Activated naive CD4-positive, alpha-beta T cell treated with anti-CD3 and anti-CD28 coated beads, Interleukin-2, amount 10 ng/mL, durations not matched to agents 7 days and 5 days (primary cell): ENCODE data around the gene CHAMP1.
A peak's percentile ranks its signal among the peaks of the same experiment; 100 is the strongest.
"Not testable (repeated sequence)": the region's sequence is repeated elsewhere in the genome, so short reads cannot be mapped to it uniquely, and the experiment has no call there.

ENCODE experiments used
- CTCF ChIA-PET: fragments of 350-600 bp; sonication (Branson Sonifier 250); formaldehyde crosslinking; loops from one replicate; lab custom pipeline; 2021; ENCODE audit warnings: antibody characterized with exemption; lab: Charles Lee
- DNase-seq: peaks from one replicate; pipeline ENCODE4 v3.0.0-alpha.2; 2020
- H3K27ac Mint-ChIP-seq: one replicate; pipeline ENCODE4 v1.8.0; 2021; ENCODE audit warnings: mild to moderate bottlenecking, moderate library complexity, mixed read lengths
- H3K27me3 Mint-ChIP-seq: one replicate; pipeline ENCODE4 v1.8.0; 2021; ENCODE audit warnings: mild to moderate bottlenecking, mixed read lengths
- H3K36me3 Mint-ChIP-seq: one replicate; pipeline ENCODE4 v1.8.0; 2021; ENCODE audit warnings: mixed read lengths
- H3K4me1 Mint-ChIP-seq: one replicate; pipeline ENCODE4 v1.8.0; 2021; ENCODE audit warnings: mixed read lengths
- H3K4me3 Mint-ChIP-seq: one replicate; pipeline ENCODE4 v1.8.0; 2021; ENCODE audit warnings: mild to moderate bottlenecking, moderate library complexity, mixed read lengths
- H3K9me3 Mint-ChIP-seq: one replicate; pipeline ENCODE4 v1.8.0; 2021; ENCODE audit warnings: mixed read lengths

Gene CHAMP1

DNA sequence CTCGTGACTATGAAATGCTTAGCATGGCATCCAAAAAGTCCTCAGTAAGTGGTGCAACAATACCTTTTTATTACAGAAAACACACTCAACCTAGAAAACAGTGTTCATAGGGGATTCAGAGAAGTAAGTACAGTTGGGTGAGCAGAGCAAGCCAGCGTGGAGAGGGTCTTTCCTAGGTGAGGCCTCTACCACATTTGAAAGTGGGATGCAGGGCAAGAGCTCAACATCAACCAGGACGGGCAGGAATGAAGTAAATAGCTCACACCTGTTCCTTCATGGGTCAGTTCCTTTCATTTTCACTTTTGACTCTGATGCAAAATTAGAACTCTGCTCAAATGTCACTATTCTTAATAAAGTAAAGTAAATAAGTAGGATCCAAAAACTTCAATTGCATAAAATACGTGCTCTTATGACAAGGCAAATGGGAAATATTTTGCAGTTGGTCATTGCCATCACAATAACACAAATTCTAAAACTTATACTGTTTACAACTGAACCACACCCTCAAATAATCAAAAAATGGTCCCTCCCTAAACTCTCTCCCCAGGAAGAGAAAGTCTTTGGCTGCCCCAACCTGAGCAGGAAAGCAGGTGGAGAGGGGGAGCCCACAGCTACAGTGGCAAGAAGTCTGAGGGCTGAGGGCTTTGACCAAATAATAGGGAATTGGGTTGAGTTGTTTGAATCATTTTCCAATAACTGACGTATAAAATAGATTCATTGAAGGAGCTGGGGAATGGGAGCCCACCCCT is 20.2 kb downstream of the CHAMP1 start:
- peaks cover 24% of the 10 kb centered on the region for H3K4me1 Mint-ChIP-seq
- no peaks in the 10 kb centered on the region for H3K9me3 Mint-ChIP-seq
- peaks cover 13% of the 10 kb centered on the region for H3K27me3 Mint-ChIP-seq
- CTCF ChIA-PET = interaction anchor here (1.1 kb wide), 1 partner anchor 9 kb away, joined by 3 read pairs; no protein-coding TSS in a partner anchor
- peaks cover 4% of the 10 kb centered on the region for H3K36me3 Mint-ChIP-seq
- no peak overlapping the region for H3K4me3 Mint-ChIP-seq
- peak overlapping the region; percentile 12 for H3K27ac Mint-ChIP-seq
- DNase-seq = no peak

DNA sequence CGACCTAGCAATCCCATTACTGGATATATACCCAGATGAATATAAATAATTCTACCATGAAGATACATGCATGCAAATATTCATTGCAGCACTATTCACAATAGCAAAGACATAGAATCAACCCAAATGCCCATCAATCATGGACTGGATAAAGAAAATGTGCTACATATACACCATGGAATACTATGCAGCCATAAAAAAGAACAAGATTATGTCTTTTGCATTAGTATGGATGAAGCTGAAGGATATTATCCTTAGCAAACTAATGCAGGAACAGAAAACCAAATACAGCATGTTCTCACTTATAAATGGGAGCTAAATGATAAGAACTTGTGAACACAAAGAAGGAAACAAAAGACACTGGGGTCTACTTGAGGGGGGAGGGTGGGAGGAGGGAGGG is 22.2 kb downstream of the CHAMP1 start:
- H3K27ac Mint-ChIP-seq, H3K36me3 Mint-ChIP-seq, H3K9me3 Mint-ChIP-seq, DNase-seq, CTCF ChIA-PET, H3K4me3 Mint-ChIP-seq: not testable (repeated sequence)
- H3K27me3 Mint-ChIP-seq = peaks cover 28% of the 10 kb centered on the region
- peaks cover 32% of the 10 kb centered on the region for H3K4me1 Mint-ChIP-seq

DNA sequence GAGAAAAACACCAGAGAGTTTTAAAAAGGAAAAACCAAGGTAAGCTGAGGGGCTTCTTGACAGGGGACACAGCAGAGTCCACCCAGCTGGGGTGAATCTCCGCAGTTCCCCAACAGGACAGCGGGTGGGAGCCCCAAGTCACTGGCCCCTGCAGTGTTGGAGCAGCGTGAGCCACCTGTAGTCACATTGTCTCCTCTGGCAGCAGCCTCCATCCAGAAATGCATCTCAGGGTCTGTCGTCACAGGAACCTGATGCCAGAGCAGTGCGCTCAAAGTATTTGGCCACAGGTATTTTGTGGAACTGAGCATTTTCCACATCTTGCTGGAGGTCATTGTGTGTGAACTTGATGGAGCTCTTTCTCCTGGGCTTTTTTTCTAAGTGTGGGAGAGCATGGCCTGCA is 24.7 kb downstream of the CHAMP1 start:
- CTCF ChIA-PET = interaction anchor here (1.4 kb wide), 1 partner anchor 11 kb away, joined by 3 read pairs; no protein-coding TSS in a partner anchor
- Mint-ChIP-seq H3K4me3 (no peak overlapping the region), H3K27me3 (peaks cover 43% of the 10 kb centered on the region), H3K4me1 (peaks cover 21% of the 10 kb centered on the region), H3K27ac (no peak overlapping the region), H3K36me3 (no peaks in the 10 kb centered on the region), H3K9me3 (no peaks in the 10 kb centered on the region)
- no peak for DNase-seq

DNA sequence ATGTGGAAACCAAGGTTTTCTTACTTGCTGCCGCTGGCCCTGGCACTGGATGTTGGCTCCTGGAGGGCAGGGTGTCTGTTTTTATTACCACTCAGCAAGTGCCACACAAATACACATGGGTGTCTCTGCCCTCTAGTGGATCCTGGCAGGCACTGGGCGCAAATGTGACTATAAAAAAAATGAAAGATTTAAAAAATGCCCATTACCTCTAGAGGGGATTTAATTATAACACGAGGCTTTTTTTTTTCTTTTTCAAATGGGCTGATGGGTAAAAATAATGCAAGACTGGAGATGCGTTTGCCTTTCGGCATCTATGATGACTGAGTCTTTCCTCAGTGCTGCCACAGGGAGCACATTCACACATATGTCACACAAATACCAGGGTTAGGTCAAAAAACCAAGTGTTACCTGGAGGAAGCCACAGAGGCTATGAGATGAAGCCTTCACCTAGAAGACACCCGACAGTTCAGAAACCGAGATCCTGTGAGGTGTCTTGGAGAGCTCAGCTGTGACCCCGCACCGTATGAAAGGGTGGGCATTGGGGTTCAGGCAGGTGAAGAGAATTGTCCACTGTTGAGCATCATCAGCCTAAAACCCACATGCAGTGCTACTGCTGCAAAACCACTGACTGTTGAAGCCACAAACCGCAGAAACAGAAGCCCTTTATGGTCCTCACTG is 25.7 kb downstream of the CHAMP1 start:
- no peaks in the 10 kb centered on the region for H3K9me3 Mint-ChIP-seq
- peaks cover 11% of the 10 kb centered on the region for H3K4me1 Mint-ChIP-seq
- DNase-seq = peak; percentile 64
- CTCF ChIA-PET = interaction anchor here (1.1 to 1.4 kb wide), 3 partner anchors 10 to 59 kb away, joined by 3 to 4 read pairs (median 3); no protein-coding TSS in a partner anchor
- no peak overlapping the region for H3K27ac Mint-ChIP-seq
- no peak overlapping the region for H3K4me3 Mint-ChIP-seq
- H3K27me3 Mint-ChIP-seq = peaks cover 49% of the 10 kb centered on the region
- H3K36me3 Mint-ChIP-seq = no peaks in the 10 kb centered on the region

DNA sequence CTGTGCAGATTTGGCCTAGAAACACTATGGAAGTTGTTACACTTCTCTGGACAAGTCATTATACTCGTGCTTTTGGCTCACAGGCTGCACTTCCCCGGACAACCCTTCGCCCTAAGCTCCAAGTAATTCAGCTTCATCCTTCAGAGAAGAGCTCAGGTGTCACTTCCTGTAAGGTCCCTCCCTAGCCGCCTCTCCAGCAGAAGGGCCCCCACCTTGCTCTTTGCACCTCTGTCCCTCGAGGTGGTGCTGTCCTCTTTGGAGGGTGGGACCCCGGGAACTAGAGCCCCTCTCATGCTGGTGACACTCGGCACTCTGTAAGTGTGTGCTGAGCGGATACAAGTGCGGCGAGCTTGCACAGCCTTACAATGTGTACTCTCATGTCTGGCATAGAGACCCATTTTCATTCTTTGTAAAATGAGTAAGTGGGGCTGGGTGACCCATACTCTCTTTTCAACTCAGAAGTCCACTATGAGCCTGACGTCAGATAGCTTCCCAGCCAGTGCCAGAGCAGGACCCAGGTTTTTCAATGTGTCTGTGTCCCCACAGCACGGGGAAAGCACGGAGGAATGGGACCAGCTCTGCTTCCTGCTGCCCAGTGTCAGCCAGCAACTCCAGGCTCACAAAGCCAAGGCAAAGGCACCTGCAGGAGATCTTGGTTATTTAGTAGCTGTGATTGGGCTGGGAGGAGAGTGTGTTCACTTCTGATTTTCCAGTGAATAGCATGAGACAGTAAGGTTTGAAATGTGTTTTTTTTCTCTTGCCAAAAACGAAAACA is 26.9 kb downstream of the CHAMP1 start:
- H3K4me3 Mint-ChIP-seq = no peak overlapping the region

DNA sequence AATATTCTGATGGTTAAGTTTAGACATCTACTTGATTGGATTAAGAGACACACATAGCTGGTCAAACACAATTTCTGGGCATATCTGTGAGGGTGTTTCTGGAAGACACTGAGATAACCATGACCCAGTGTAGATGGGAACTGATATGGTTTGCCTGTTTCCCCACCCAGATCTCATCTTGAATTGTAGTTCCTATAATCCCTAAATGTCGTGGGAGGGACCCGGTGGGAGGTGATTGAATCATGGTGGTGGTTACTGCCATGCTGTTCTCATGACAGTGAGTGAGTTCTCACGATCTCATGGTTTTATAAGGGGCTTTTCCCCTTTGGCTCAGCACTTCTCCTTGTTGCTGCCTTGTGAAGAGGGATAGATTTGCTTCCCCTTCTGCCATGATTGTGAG is 33.0 kb downstream of the CHAMP1 start:
- H3K27me3 Mint-ChIP-seq = peaks cover 54% of the 10 kb centered on the region
- DNase-seq, CTCF ChIA-PET, H3K27ac Mint-ChIP-seq, H3K4me3 Mint-ChIP-seq, H3K36me3 Mint-ChIP-seq, H3K9me3 Mint-ChIP-seq, H3K4me1 Mint-ChIP-seq: not testable (repeated sequence)

More for the DNA sequence above, 26.9 kb downstream of the CHAMP1 start:
- H3K4me1 Mint-ChIP-seq = peaks cover 9% of the 10 kb centered on the region
- H3K36me3 Mint-ChIP-seq = no peaks in the 10 kb centered on the region
- CTCF ChIA-PET = interaction anchor here (0.8 to 1.8 kb wide), 5 partner anchors 9 to 230 kb away, joined by 3 to 4 read pairs (median 3); no protein-coding TSS in a partner anchor
- H3K27ac Mint-ChIP-seq = no peak overlapping the region
- no peaks in the 10 kb centered on the region for H3K9me3 Mint-ChIP-seq
- peaks cover 55% of the 10 kb centered on the region for H3K27me3 Mint-ChIP-seq
- no peak for DNase-seq

DNA sequence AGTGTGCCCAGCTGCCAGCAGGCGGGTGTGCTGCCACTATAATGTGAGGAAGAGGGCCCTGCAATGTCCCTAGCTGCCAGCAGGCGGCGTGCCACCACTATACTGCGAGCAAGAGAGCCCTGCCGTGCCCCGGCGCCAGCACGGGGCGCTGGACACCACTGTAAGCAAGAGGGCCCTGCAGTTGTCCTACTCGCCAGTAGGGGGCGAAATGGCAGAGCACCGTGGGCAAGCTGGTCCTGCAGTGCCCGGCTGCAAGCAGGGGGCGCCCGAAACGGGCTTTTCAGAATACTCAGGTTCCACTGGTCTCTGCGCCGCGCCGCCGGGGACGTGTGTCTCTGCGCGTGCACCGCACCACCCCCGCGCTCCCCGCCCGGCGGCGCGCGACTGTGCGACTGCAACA is 38.5 kb downstream of the CHAMP1 start:
- H3K36me3 Mint-ChIP-seq, H3K4me3 Mint-ChIP-seq, H3K27ac Mint-ChIP-seq, DNase-seq, H3K4me1 Mint-ChIP-seq, CTCF ChIA-PET, H3K9me3 Mint-ChIP-seq: not testable (repeated sequence)
- H3K27me3 Mint-ChIP-seq = peaks cover 31% of the 10 kb centered on the region

DNA sequence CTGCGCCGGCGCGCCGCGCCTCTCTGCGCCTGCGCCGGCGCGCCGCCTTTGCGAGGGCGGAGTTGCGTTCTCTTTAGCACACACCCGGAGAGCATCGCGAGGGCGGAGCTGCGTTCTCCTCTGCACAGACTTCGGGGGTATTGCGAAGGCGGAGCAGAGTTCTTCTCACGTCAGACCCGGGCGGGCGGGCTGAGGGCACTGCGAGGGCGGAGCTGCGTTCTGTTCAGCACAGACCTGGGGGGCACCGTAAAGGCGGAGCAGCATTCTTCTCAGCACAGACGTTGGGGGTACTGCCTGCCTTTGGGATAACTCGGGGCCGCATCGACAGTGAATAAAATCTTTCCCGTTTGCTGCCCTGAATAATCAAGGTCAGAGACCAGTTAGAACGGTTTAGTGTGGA is 39.1 kb downstream of the CHAMP1 start:
- peaks cover 24% of the 10 kb centered on the region for H3K27me3 Mint-ChIP-seq
- H3K4me3 Mint-ChIP-seq, DNase-seq, H3K9me3 Mint-ChIP-seq, CTCF ChIA-PET, H3K27ac Mint-ChIP-seq, H3K4me1 Mint-ChIP-seq, H3K36me3 Mint-ChIP-seq: not testable (repeated sequence)
